Activated T-cell treated with anti-CD3 and anti-CD28 coated beads for 4 hours (primary cell): ENCODE measurements around the gene FLII.

ENCODE experiments used
- DNase-seq: peaks from one replicate; pipeline ENCODE4 v3.0.0-alpha.2; 2020

Gene FLII

GRCh38 chr17:18241229-18241871 is 17.2 kb downstream of the FLII start:
- DNase-seq, result no peak

- DNase-seq, result no peak
These were observed 18.1 kb downstream of the FLII start for GRCh38 chr17:18240449-18240848.

GRCh38 chr17:18238299-18238698 is 20.2 kb downstream of the FLII start:
- DNase-seq, result no peak

- DNase-seq, result no peak
These were observed 21.1 kb downstream of the FLII start for GRCh38 chr17:18237461-18237860.

GRCh38 chr17:18236494-18236893 is 22.0 kb downstream of the FLII start:
- DNase-seq, result no peak

GRCh38 chr17:18235743-18236256 is 22.7 kb downstream of the FLII start:
- DNase-seq, result no peak

GRCh38 chr17:18234853-18235380 is 23.6 kb downstream of the FLII start:
- DNase-seq, result no peak

- no peak for DNase-seq
These were observed 24.6 kb downstream of the FLII start for GRCh38 chr17:18233803-18234518.

GRCh38 chr17:18231164-18231563 is 27.4 kb downstream of the FLII start:
- DNase-seq, result no peak

- no peak for DNase-seq
These were observed 28.0 kb downstream of the FLII start for GRCh38 chr17:18230288-18231141.

GRCh38 chr17:18229771-18230170 is 28.8 kb downstream of the FLII start:
- DNase-seq, result no peak

- DNase-seq, result no peak
These were observed 29.3 kb downstream of the FLII start for GRCh38 chr17:18229254-18229653.

GRCh38 chr17:18228176-18228682 is 30.3 kb downstream of the FLII start:
- no peak for DNase-seq

- no peak for DNase-seq
These were observed 30.9 kb downstream of the FLII start for GRCh38 chr17:18227635-18228034.

- no peak for DNase-seq
These were observed 32.1 kb downstream of the FLII start for GRCh38 chr17:18226284-18226945.

- DNase-seq, result no peak
These were observed 32.8 kb downstream of the FLII start for GRCh38 chr17:18225642-18226283.

GRCh38 chr17:18225121-18225641 is 33.4 kb downstream of the FLII start, which contains the start of gene LLGL1:
Gene LLGL1 (plus strand): TSS chr17:18225635. CDS start chr17:18225683, 48 bp downstream.
- peak; percentile 87 for DNase-seq

- no peak for DNase-seq
These were observed 34.0 kb downstream of the FLII start for GRCh38 chr17:18224387-18225120.

GRCh38 chr17:18224053-18224386 is 34.5 kb downstream of the FLII start:
- DNase-seq, result no peak

GRCh38 chr17:18218756-18219415 is 39.7 kb downstream of the FLII start:
- DNase-seq, result no peak
